IPS-NIHi7 (cell line): ENCODE results near the gene ASTN1.

Experiments used
- DNase-seq: peaks from one replicate; pipeline ENCODE4 v3.0.0; 2012; ENCODE audit warnings: mixed read lengths; ENCODE audit errors: extremely low spot score

Gene ASTN1

DNA sequence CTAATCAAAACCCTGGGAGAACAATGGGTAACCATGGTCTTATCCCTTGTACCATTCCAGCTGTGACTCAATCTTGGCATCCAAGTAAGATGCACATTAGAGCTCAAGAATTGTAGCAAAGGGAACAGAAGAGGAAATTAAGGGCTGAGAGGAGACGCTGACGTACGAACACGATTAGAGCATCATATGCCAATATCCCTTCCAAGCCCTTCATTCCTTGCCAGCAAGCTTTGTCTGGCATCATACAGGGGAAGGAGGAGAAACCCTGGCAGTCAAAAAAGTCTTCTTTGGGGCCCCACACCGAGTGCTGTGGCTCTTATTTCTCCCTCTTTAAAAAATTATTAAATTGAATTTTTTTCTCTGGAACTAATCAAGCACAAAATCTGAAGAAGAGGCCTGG, 120.9 kb downstream of the ASTN1 start:
- DNase-seq, result no peak

DNA sequence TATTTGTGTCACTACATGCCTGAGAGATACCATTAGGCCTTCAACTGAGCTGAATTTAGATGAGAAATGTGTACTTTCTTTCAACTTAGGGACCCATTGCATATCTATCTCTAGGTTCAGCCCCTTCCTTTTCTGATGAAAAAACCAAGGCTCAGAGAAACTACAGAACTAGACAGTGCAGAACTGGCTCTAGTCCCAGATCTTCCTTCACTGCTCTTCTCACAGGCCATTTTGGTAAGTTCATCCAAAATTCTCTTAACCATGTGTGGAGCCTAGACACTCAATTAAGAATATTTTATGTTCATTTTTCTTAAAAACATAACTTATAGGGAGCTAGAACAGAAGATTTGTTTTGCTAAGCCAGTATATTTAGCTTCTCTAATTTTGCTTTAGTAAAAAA, 128.9 kb downstream of the ASTN1 start:
- no peak for DNase-seq

DNA sequence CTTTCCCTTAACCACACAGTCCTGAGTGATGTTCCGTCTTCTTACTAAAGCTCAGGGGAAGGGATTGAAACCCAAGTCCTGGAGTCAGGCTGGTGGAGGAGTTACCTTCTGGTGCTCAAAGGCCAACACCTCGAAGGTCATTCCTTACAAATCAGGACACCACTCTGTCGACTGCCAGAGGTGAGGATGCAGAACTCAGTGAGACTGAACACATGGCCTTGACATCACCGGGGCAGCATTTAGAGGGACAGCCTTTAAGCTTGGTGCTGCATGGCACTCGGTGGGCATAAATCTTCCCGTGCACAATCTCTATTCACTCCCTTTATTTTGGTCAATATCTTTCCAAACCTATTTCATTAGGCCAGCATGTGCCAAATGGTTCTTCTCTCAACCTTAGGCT, 130.9 kb downstream of the ASTN1 start:
- no peak for DNase-seq

DNA sequence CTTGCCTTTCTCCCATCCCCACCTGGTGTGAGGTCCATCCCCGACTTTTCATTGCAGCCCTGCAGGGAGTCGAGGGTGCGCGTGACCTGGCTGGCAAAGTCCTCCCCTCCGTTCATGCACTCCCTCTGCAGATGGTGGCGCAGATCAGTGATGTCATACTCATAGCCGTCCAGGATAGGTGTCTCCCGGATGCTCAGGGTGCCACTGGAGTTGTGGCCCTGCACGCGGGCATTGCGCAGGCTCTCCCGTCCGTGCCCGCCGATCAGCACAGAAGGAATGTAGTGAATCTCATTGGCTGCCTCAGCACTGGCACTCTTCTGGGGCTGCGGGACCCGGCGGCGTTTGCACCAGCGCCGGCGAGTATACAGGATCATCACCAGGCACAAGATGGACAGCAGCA, 132.1 kb downstream of the ASTN1 start:
- no peak for DNase-seq

DNA sequence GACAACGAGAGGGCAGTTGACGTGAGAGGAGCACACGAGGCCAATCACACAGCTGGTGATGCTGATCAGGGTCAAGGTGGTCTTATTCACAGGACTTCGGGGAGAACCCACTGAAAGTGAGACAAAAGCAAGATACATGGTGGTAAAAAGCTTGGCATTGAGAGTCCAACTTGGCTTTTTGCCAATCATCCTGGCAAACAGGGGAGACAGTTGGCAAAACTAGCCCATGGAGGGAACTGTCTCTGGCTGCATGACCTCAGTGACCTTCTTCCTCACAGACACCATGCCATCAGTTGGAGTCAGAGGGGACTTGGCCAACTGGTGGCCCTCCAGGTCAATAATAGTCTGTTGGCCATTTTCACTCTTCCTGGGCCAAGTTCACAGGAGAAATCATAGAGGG, 139.9 kb downstream of the ASTN1 start:
- DNase-seq, result no peak

DNA sequence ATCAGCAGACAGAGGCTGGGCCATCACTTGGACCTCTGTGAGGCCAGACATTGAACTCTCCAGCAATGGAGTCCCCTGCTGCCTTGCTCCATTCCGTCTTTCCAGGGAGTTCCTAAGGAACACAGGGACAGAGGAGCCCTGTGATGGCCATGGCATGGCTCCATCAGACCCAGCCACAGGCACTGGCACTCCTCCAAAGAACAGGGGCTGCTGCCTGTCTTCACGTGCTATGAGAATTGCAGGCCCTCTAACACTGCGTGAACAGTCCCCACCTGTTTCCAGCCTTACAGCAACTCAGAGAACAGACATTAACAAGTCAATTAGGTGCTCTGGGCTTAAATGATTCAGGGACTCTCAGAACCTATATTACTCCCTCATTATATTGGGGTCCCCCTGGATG, 140.8 kb downstream of the ASTN1 start:
- DNase-seq, result no peak

DNA sequence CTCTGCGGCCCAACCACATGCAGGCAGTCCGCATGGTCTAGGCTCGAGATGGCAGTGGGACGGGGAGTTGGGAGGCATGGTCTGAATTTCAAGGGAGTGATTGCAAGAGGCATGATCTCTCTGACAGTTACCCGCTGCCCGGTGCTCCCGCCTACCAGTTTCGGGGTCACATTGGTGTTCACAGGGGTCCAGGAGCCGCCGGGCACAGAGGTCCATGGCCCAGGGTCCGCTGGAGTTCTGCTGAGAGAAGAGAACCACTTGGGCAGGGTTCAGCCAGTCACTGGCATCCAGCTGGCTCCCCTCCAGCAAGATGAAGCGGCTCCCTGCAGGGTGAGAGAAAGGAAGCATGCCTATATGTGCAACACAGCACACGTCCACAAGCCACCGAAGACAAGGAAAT, 141.3 kb downstream of the ASTN1 start:
- DNase-seq, result no peak

DNA sequence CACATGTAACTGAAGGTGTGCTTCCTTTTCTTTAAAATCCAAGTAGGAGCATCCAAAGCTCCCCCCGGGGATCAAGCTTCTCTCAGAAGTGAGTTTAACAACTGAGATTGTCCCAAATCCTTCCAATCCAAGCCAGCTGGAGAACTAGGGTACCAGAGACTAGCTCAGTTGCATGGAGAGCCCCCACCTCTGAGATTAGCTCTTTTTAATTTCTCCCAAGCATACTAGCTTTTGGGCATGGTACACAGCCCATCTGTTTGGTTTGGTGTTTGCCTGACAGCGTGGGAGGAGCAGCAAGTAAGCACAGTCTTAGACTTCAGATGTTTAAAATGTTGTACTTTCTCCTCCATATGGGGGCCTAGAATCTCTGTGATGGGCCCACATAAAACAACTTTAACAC, 142.8 kb downstream of the ASTN1 start:
- DNase-seq, result no peak

DNA sequence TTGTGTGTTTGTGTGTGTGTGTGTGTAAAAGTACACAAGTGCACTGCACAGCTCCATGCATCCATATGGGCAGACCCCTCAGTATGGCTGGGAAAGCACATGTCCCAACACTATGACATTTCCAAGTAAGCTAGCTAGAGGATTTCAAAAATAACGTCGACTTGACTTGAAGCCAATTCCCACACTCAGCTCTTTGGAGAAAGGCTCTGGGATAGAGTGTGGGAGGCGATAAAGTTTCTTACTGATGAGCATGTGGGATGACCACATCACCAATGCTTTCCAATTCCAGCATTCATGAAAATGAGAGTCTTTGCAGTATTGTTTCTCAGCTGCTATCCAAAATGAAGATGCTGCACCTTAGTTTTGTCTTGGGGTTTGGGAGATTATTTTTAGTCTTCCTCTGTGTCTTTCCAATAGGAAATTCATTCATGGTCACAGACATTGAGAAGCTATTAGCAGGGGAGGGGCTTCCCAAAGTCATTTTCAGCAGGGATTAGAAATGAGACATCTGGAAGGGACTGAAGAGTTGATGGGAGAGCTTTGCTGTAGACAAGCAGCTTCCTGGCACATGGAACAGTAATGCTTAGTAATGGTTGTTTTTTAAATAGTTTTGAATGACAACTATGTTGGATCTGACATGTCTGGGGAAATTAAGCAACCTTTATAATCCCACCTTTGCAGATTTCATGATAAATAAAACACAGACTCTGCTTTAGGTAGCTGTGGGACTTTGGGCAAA, 143.5 kb downstream of the ASTN1 start:
- DNase-seq, result no peak

DNA sequence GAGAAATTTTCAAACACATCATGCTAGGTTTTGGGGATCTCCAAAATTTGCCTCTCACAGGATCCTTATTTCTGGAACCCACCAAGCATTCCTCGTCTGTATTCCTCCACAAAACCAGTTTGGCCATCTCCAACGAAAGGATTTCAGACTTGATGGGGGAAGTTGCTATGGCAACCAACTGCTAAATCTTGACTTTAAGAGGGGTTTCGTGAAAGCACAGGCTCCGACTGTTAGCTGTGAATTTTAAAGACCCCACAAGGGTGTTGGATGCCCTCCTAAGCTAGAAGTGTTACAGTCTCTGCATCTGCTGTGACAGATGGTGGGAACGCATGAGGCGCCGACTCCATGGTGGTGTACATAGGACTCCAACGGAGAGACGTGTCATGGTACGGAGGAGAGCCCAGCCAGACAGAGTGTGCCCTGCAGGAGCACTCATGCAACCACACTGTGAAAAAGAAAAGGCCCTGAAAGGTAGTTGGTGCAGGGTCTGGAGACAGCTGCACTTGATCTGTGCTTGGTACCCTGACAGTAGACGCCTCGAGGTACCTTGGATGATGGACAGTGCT, 147.1 kb downstream of the ASTN1 start:
- no peak for DNase-seq

DNA sequence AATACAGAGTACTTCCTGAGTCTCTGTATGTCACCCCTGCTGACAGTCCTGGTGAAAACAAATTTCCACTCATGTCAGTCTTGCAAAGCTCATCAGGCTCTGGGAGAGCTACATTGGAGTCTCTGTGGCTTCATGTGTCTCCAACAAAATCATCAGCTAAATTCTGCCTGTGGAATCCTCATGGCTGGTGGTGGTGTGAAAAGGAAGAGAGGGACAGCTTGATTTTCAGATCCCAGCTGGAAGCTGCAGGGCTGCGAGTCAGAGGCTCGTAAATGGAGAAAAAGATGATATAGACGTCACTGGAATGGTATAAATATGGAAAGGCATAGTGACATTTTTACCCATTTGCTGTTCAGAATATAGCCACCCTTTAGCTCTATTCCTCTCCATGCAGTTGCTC, 150.2 kb downstream of the ASTN1 start:
- DNase-seq, result no peak

DNA sequence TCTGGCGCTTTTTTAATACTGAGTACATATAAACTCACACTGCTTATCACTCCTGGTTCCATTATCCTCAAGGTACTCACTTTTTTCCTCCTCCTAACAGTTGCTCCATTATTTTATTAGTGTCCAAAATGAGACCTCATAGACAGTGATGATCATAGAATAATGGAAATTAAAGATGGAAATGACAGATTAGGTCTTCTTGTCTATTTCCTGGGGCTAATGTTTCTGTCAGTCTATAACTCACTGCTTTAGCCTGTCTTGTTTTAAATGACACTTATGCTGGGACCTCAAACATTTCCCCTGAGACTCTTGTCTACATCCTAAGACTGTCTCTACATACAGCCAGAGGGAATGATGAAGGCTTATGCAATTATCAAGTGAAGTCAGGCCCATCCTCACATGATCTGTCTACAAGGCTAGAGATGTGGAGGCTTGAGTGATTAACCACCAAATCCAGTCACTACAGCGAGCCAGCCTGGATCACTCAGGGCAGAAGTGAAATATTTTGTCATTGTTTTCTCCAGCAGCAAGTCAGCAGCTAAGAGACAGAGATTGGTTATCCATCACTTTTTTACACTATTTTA, 152.1 kb downstream of the ASTN1 start:
- no peak for DNase-seq

DNA sequence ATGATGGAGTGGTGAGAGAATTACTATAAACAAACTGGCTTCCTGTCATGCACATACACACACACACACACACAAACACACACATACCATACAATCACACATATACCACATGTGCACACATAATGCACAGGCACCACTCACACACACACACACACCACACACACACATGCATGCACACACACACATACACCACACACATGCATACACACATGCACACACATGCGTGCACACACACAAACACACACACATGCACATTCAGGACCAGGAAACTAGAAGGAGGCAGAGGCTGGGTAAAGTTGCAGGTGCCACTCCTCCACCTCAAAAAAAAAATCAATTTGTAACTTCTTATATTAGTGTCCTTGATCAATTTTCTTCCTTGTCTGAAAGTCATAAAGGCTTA, 153.0 kb downstream of the ASTN1 start:
- DNase-seq, result no peak

DNA sequence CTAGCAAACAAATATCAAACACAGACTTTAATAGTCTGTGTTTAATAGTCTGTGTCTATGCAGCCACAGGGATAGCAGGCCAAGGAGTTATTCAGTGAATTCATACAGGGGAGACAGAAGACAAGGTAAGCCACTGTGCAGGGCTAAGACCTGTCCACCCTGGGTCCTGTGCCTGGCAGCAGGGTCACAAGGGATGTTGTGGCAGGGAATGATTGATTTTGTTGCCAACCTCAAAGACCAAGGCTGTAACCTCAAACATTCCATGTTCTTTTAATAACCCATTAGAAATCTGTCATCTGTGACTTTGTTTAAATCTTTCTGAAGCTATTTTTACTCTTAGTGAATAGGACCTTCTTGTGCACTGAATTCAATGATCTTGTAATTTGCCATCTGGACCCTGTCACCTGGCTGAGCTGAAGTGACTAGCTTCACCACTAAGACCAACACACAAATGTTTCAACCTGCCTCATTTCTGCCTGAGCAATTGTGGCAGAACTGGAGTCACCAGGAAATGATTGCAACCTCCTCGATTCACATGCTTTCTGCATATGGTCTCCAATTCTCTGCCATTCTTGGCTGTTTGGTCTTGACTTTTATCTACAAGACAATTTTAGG, 154.2 kb downstream of the ASTN1 start:
- DNase-seq, result no peak

DNA sequence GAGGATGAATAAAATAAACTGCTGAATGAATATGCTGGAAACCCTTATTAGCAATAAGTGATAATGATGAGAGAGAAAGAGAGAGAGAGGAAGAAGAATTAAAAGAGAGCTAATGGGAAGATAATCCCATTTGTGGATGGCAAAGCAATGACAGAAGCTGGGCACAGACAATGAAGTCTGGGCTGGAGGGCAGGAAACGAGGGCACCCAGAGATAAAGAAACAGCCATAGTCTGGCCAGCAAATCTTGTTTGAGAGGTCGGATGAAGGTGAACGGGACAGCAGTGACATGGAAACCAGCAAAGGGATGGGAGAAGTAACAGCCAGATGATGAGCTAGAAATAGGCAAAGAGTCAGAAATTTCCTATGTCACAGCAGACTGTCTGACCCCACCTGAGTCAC, 155.9 kb downstream of the ASTN1 start:
- no peak for DNase-seq

DNA sequence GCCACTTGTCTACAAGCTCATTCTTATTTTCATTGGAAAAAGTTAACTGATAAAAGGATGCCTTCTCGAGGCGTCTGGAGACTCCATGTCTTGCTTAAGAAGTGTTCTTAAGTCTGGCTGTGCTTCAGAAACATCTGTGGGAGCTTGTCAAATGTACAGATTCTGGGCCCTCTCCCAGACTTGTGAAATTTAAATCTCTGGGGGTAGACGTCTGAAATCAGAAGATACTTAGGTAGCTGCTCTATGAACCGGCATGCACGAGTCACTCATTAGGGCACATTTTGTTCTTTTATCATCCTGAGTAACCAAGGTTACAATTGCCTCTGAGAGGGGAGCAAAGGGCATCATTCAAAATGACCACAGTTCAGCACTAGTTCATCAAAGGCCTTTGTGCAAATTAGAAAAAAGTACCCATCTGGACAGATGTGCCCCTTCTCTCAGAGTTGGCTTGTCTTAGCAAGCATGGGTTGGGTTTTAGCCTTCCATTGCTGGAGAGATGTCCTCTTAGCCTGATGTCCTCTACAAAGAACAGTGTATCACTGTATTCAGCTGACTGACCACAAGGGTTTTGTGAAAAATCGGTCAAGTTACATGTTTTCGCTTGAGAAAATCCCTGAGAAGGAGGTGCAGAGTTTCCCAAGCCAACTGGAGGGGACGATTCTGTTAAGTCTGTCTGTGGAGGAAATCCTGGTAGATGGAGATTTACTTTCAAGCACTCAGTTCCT, 156.9 kb downstream of the ASTN1 start:
- DNase-seq, result no peak

DNA sequence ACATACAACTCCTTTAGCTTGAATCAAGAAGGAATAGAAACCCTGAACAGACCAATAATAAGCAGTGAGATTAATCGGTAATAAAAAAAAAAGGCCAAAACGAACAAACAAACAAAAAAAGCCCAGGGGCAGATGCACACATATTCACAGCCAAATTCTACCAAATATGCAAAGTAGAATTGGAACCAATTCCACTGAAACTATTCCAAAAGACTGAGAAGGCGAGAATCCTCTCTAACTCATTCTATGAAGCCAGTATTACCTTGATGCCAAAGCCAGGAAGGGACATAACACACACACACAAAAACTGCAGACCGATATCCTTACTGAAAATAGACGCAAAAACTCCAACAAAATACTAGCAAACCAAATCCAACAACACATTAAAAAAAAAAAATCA, 161.6 kb downstream of the ASTN1 start:
- no peak for DNase-seq

DNA sequence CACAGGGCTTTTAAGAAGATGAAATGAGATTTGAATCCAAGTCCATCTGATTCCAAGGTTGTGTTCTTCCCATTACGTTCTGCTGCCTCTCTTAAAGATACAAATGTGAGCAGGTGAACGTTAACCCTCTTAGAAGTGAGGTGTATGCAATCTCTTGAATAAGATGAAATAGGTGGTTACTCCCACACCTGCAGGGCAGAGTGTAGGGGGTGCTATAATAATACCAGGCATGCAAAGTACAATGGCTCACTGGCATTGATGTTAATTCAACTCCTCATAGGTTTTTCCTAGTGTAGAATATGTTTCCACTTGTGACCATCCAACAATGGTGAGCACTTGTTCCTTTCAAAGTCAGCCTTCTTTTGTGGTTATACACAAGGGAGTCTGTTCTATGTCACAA, 163.0 kb downstream of the ASTN1 start:
- no peak for DNase-seq

DNA sequence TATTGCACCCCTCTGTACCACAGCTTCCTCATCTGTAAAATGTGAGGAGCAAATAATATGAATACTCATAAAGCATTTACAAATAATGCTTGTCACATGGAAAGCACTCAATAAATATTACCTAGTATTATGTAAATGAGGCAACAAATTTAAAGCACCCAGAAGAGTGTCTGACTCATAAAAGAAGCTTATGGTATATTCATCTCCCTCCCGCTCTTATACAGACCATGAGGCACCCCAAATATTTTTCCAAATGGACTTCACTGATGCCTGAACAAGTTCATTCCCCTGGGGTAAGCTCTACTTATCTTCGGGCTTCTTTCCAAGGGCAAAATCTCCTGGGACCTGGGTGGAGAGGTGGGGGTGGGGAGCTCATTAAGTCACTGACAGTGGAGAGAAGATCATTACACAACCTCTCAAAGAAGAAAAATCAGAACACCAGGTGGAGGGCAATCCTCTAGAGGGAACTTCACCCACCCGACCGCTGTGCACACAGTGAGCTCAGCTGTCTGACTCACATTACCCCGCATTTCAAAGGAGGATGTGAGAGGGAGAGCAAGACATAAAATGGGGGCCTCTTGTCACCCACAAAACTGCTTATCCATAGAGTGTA, 166.2 kb downstream of the ASTN1 start:
- DNase-seq, result no peak

DNA sequence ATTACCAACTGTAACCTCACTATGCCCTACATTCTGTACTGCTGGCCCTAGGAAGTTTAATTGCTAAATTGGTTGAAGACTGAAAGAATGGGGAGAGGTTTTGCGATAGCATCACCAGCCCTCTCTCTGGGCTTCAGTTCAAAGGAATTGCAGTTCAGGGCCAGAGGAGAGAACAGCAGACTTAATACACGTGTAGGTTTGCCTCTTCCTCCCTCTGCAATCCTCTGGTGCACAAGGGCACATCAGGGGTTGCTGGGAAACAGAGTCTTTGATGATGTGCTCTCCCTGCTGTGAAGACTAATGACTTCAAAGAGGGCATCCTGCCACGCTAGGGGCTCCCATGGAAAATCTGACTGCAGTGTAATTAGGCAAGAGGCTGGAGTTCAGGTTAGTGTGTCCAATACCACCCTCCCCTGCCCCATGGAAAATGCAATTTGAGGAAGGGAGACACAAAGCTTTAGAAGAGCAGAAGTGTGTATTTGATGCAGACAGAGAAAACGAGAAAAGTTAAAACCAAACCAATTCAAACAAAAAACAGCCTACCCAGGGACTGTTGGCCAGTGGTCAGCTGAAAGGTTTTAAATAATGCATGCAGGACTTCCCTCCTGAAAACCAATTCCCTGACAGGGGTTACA, 167.9 kb downstream of the ASTN1 start:
- peak; percentile 69 for DNase-seq

DNA sequence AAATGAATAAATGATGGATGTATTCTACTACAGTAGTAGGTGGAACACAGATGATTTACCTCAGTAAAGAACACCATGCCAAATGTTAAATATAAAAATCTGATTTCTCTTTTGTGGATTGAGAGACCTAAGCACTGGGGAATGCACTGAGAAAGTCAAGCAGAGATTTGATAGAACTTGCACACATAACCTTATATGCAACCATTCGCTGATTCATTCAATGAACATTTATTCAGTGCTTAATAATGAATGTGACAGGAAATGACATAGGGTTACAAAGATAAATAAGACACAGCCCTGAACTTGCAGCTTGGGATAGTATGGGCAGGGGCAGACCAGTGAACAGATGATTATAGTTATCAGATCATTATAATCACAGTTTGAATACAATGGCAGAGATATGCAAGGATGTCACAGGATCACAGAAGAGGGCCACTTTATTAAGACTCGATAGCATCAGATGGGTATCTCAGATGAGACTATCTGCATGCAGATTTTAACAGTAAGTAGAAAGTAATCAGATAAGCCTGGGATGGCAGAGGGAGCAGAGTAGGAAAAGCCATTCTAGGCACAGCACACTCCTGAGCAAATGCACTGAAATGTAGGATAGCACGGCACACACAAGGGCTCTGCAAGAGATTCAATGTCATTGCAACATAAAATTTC, 169.4 kb downstream of the ASTN1 start:
- DNase-seq, result no peak
